ENCODE measurements around the gene ERG.

ERG gene

DNA sequence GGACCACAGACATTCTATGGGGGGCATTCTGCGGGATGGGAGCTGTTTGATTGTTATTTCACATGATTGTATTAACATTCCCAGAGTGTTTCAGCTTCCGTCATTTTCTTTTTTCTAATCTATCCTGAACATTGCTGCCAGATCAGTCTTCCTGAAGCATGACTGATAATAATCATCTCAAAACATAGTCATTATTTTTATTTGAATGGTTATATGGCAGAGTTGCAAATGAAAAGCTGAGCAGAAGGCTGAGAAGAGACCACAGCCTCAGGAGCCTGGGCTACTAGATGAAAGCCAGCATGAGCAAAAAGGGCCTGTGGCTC is 109.0 kb downstream of the ERG start:
- H3K27ac ChIP-seq (ENCODE audit: insufficient read depth, low read length, poor library complexity, severe bottlenecking) = no peak overlapping the region
- no peaks in the 10 kb centered on the region for H3K27me3 ChIP-seq (replicated peaks; ENCODE audit: control insufficient read depth, insufficient read depth, low read length, poor library complexity, severe bottlenecking)
- no peak for DNase-seq

GRCh38 chr21:38388647-38389353 is 109.5 kb downstream of the ERG start:
- H3K36me3 ChIP-seq (ENCODE audit: control insufficient read depth, insufficient read depth, low read length) = no peaks in the 10 kb centered on the region
- no peaks in the 10 kb centered on the region for H3K4me1 ChIP-seq (ENCODE audit: control insufficient read depth, insufficient read depth, low read length, poor library complexity, severe bottlenecking)
- no peak for DNase-seq
- no peaks in the 10 kb centered on the region for H3K27me3 ChIP-seq (replicated peaks; ENCODE audit: control insufficient read depth, insufficient read depth, low read length, poor library complexity, severe bottlenecking)
- H3K4me3 ChIP-seq (ENCODE audit: insufficient read depth, low read depth, low read length, poor library complexity, severe bottlenecking) = no peak overlapping the region
- H3K27ac ChIP-seq (ENCODE audit: insufficient read depth, low read length, poor library complexity, severe bottlenecking) = no peak overlapping the region
- H3K9me3 ChIP-seq (ENCODE audit: control insufficient read depth, low read length) = no peaks in the 10 kb centered on the region

More for the DNA sequence above, 109.0 kb downstream of the ERG start:
- H3K36me3 ChIP-seq (ENCODE audit: control insufficient read depth, insufficient read depth, low read length) = no peaks in the 10 kb centered on the region
- no peaks in the 10 kb centered on the region for H3K4me1 ChIP-seq (ENCODE audit: control insufficient read depth, insufficient read depth, low read length, poor library complexity, severe bottlenecking)
- no peaks in the 10 kb centered on the region for H3K9me3 ChIP-seq (ENCODE audit: control insufficient read depth, low read length)
- H3K4me3 ChIP-seq (ENCODE audit: insufficient read depth, low read depth, low read length, poor library complexity, severe bottlenecking) = no peak overlapping the region

- Histone ChIP-seq H3K4me1 (ENCODE audit: control insufficient read depth, insufficient read depth, low read length, poor library complexity, severe bottlenecking) (no peaks in the 10 kb centered on the region), H3K27ac (ENCODE audit: insufficient read depth, low read length, poor library complexity, severe bottlenecking) (no peak overlapping the region), H3K36me3 (ENCODE audit: control insufficient read depth, insufficient read depth, low read length) (no peaks in the 10 kb centered on the region), H3K9me3 (ENCODE audit: control insufficient read depth, low read length) (no peaks in the 10 kb centered on the region), H3K27me3 (replicated peaks; ENCODE audit: control insufficient read depth, insufficient read depth, low read length, poor library complexity, severe bottlenecking) (no peaks in the 10 kb centered on the region), H3K4me3 (ENCODE audit: insufficient read depth, low read depth, low read length, poor library complexity, severe bottlenecking) (no peak overlapping the region)
- no peak for DNase-seq
These were observed 110.1 kb downstream of the ERG start for GRCh38 chr21:38388203-38388602.

DNA sequence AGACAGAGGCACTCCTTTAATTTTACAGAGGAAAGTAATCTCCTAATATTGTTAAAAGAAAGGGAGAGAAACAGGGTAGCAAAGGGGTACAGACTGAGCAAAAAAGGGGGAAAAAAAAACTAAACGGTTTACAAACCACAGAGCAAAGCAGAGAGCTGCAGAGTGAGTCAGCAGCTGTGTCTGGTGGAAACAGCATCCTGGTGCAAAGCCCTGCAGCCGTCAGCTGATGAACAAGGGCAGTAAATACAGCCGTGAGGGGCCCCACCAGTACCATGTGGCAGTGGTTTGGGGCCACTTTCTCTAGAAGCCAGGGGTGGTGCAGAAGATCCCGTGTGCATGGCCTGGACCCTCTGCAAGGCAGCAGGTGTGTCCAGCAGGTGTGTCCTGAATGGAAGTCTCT is 111.3 kb downstream of the ERG start:
- no peaks in the 10 kb centered on the region for H3K27me3 ChIP-seq (replicated peaks; ENCODE audit: control insufficient read depth, insufficient read depth, low read length, poor library complexity, severe bottlenecking)
- no peak for DNase-seq

DNA sequence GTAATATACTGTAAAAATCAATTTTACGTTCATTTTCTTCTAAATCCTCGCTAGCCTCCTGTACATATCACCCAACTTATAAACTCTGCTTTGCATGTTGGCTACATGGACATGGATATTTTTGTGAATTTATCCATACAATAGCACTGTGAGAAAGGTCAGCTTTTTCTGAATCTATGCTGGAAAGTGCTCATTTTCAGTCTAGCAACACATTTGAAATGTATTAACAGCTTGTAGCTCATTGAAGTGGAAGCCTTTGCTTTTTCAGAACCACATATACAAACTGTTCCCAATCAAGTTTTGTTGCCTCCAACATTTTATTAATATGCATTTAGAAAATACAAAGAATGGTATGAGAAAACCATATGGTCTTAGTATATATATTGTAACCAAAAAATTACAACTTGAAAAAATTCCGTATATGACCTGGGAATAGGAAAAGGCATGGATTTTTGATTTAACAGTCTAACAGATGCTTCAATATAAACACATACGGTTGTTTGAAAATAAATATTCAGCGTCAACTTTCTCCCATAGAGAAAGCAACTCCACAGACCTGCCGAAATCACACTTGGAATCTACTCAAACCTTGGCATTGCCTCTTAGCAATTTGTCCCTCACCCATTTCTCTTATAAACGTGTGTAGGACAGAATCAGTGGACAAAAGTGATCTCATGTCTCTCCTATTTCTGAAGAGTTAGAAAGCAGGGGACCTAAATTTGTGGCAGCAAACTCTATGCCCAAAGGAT is 112.7 kb downstream of the ERG start:
- Histone ChIP-seq H3K9me3 (ENCODE audit: control insufficient read depth, low read length) (no peaks in the 10 kb centered on the region), H3K27me3 (replicated peaks; ENCODE audit: control insufficient read depth, insufficient read depth, low read length, poor library complexity, severe bottlenecking) (no peaks in the 10 kb centered on the region), H3K27ac (ENCODE audit: insufficient read depth, low read length, poor library complexity, severe bottlenecking) (no peak overlapping the region), H3K36me3 (ENCODE audit: control insufficient read depth, insufficient read depth, low read length) (no peaks in the 10 kb centered on the region), H3K4me3 (ENCODE audit: insufficient read depth, low read depth, low read length, poor library complexity, severe bottlenecking) (no peak overlapping the region), H3K4me1 (ENCODE audit: control insufficient read depth, insufficient read depth, low read length, poor library complexity, severe bottlenecking) (no peaks in the 10 kb centered on the region)
- DNase-seq = no peak

More for the DNA sequence above, 111.3 kb downstream of the ERG start:
- no peaks in the 10 kb centered on the region for H3K9me3 ChIP-seq (ENCODE audit: control insufficient read depth, low read length)
- H3K4me3 ChIP-seq (ENCODE audit: insufficient read depth, low read depth, low read length, poor library complexity, severe bottlenecking) = no peak overlapping the region
- no peaks in the 10 kb centered on the region for H3K36me3 ChIP-seq (ENCODE audit: control insufficient read depth, insufficient read depth, low read length)
- no peak overlapping the region for H3K27ac ChIP-seq (ENCODE audit: insufficient read depth, low read length, poor library complexity, severe bottlenecking)
- no peaks in the 10 kb centered on the region for H3K4me1 ChIP-seq (ENCODE audit: control insufficient read depth, insufficient read depth, low read length, poor library complexity, severe bottlenecking)

- H3K27ac ChIP-seq (ENCODE audit: insufficient read depth, low read length, poor library complexity, severe bottlenecking) = no peak overlapping the region
These were observed 113.4 kb downstream of the ERG start for GRCh38 chr21:38384675-38385426.

DNA sequence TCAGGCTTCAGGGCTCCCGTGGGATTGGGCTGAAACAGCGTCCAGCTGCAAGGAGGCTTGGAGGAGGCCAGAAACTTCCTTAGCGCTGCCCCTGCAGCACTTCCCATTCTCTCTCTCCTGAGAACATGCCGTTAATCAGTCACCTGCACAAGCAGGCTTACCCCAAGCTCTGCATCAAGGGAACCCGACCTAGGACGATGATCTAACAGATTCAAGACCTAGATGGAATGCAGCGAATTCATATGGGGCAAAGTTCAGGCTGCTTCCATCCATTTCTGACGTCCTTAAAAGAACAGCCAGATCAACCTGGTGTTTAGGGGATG is 114.1 kb downstream of the ERG start:
- Histone ChIP-seq H3K27ac (ENCODE audit: insufficient read depth, low read length, poor library complexity, severe bottlenecking) (no peak overlapping the region), H3K4me3 (ENCODE audit: insufficient read depth, low read depth, low read length, poor library complexity, severe bottlenecking) (no peak overlapping the region), H3K36me3 (ENCODE audit: control insufficient read depth, insufficient read depth, low read length) (no peaks in the 10 kb centered on the region), H3K27me3 (replicated peaks; ENCODE audit: control insufficient read depth, insufficient read depth, low read length, poor library complexity, severe bottlenecking) (no peaks in the 10 kb centered on the region), H3K9me3 (ENCODE audit: control insufficient read depth, low read length) (no peaks in the 10 kb centered on the region), H3K4me1 (ENCODE audit: control insufficient read depth, insufficient read depth, low read length, poor library complexity, severe bottlenecking) (no peaks in the 10 kb centered on the region)
- no peak for DNase-seq

More at GRCh38 chr21:38384675-38385426, 113.4 kb downstream of the ERG start:
- Histone ChIP-seq H3K36me3 (ENCODE audit: control insufficient read depth, insufficient read depth, low read length) (no peaks in the 10 kb centered on the region), H3K9me3 (ENCODE audit: control insufficient read depth, low read length) (no peaks in the 10 kb centered on the region), H3K4me3 (ENCODE audit: insufficient read depth, low read depth, low read length, poor library complexity, severe bottlenecking) (no peak overlapping the region), H3K4me1 (ENCODE audit: control insufficient read depth, insufficient read depth, low read length, poor library complexity, severe bottlenecking) (no peaks in the 10 kb centered on the region), H3K27me3 (replicated peaks; ENCODE audit: control insufficient read depth, insufficient read depth, low read length, poor library complexity, severe bottlenecking) (no peaks in the 10 kb centered on the region)
- no peak for DNase-seq

GRCh38 chr21:38383411-38384237 is 114.7 kb downstream of the ERG start:
- Histone ChIP-seq H3K27ac (ENCODE audit: insufficient read depth, low read length, poor library complexity, severe bottlenecking) (no peak overlapping the region), H3K4me3 (ENCODE audit: insufficient read depth, low read depth, low read length, poor library complexity, severe bottlenecking) (no peak overlapping the region), H3K27me3 (replicated peaks; ENCODE audit: control insufficient read depth, insufficient read depth, low read length, poor library complexity, severe bottlenecking) (no peaks in the 10 kb centered on the region), H3K4me1 (ENCODE audit: control insufficient read depth, insufficient read depth, low read length, poor library complexity, severe bottlenecking) (no peaks in the 10 kb centered on the region), H3K36me3 (ENCODE audit: control insufficient read depth, insufficient read depth, low read length) (no peaks in the 10 kb centered on the region), H3K9me3 (ENCODE audit: control insufficient read depth, low read length) (no peaks in the 10 kb centered on the region)
- DNase-seq = no peak

- H3K27ac ChIP-seq (ENCODE audit: insufficient read depth, low read length, poor library complexity, severe bottlenecking) = no peak overlapping the region
- H3K9me3 ChIP-seq (ENCODE audit: control insufficient read depth, low read length) = no peaks in the 10 kb centered on the region
- no peaks in the 10 kb centered on the region for H3K4me1 ChIP-seq (ENCODE audit: control insufficient read depth, insufficient read depth, low read length, poor library complexity, severe bottlenecking)
- no peaks in the 10 kb centered on the region for H3K27me3 ChIP-seq (replicated peaks; ENCODE audit: control insufficient read depth, insufficient read depth, low read length, poor library complexity, severe bottlenecking)
- H3K36me3 ChIP-seq (ENCODE audit: control insufficient read depth, insufficient read depth, low read length) = no peaks in the 10 kb centered on the region
- H3K4me3 ChIP-seq (ENCODE audit: insufficient read depth, low read depth, low read length, poor library complexity, severe bottlenecking) = no peak overlapping the region
- no peak for DNase-seq
These were observed 117.7 kb downstream of the ERG start for GRCh38 chr21:38380481-38381137.

Measured in effector memory CD4-positive, alpha-beta T cell (primary cell).